ENCODE results near the gene C16orf95. TPM values are rescaled to one million over a fixed set of nuclear protein-coding genes. Genes with fewer than 3 reads are reported as not detected.

C16orf95 gene
- total RNA-seq, 2 donors from 2014 or later = 0.91 to 8.0 TPM

GRCh38 chr16:87304951-87305350 is 12.2 kb downstream of the C16orf95 start:
- TF ChIP-seq CTCF (IDR thresholded peaks at IDR 0.05) = no peak
- TF ChIP-seq POLR2AphosphoS5 (IDR thresholded peaks at IDR 0.05) = no peak
- no peak for TF ChIP-seq POLR2A (IDR thresholded peaks at IDR 0.05)
- Histone ChIP-seq H3K27ac (no peak overlapping the region), H3K27me3 (replicated peaks; ENCODE audit: insufficient read depth) (no peaks in the 10 kb centered on the region), H3K4me3 (no peak overlapping the region), H3K9me3 (no peaks in the 10 kb centered on the region), H3K36me3 (no peaks in the 10 kb centered on the region), H3K4me1 (replicated peaks) (no peaks in the 10 kb centered on the region)
- 84% methylated on average over 10 of the region's 10 CpGs for WGBS
- no peak for DNase-seq (ENCODE audit: low spot score)
- intact Hi-C loops (cut with DNase I) = no loop called here

GRCh38 chr16:87303962-87304521 is 13.2 kb downstream of the C16orf95 start:
- 92% methylated on average over 4 of the region's 4 CpGs for WGBS

GRCh38 chr16:87303431-87303930 is 13.7 kb downstream of the C16orf95 start:
- no peaks in the 10 kb centered on the region for H3K36me3 ChIP-seq
- H3K27ac ChIP-seq = no peak overlapping the region
- H3K4me3 ChIP-seq = no peak overlapping the region
- no peaks in the 10 kb centered on the region for H3K27me3 ChIP-seq (replicated peaks; ENCODE audit: insufficient read depth)
- 79% methylated on average over 7 of the region's 7 CpGs for WGBS
- no peaks in the 10 kb centered on the region for H3K9me3 ChIP-seq
- DNase-seq (ENCODE audit: low spot score) = no peak
- intact Hi-C loops (cut with DNase I) = no loop called here
- TF ChIP-seq POLR2AphosphoS5 (IDR thresholded peaks at IDR 0.05) (no peak), POLR2A (IDR thresholded peaks at IDR 0.05) (no peak), CTCF (IDR thresholded peaks at IDR 0.05) (no peak)
- no peaks in the 10 kb centered on the region for H3K4me1 ChIP-seq (replicated peaks)

More at GRCh38 chr16:87303962-87304521, 13.2 kb downstream of the C16orf95 start:
- Histone ChIP-seq H3K9me3 (no peaks in the 10 kb centered on the region), H3K4me1 (replicated peaks) (no peaks in the 10 kb centered on the region), H3K36me3 (no peaks in the 10 kb centered on the region), H3K27me3 (replicated peaks; ENCODE audit: insufficient read depth) (no peaks in the 10 kb centered on the region), H3K27ac (no peak overlapping the region), H3K4me3 (no peak overlapping the region)
- TF ChIP-seq POLR2AphosphoS5 (IDR thresholded peaks at IDR 0.05) (no peak), POLR2A (IDR thresholded peaks at IDR 0.05) (no peak), CTCF (IDR thresholded peaks at IDR 0.05) (no peak)
- intact Hi-C loops (cut with DNase I) = no loop called here
- no peak for DNase-seq (ENCODE audit: low spot score)

GRCh38 chr16:87298857-87299465 is 18.2 kb downstream of the C16orf95 start:
- no peak overlapping the region for H3K4me3 ChIP-seq
- H3K4me1 ChIP-seq (replicated peaks) = no peaks in the 10 kb centered on the region
- no peaks in the 10 kb centered on the region for H3K27me3 ChIP-seq (replicated peaks; ENCODE audit: insufficient read depth)
- H3K27ac ChIP-seq = no peak overlapping the region
- no peaks in the 10 kb centered on the region for H3K36me3 ChIP-seq
- WGBS = 91% methylated on average over 13 of the region's 13 CpGs
- intact Hi-C loops (cut with DNase I) = no loop called here
- DNase-seq (ENCODE audit: low spot score) = no peak
- TF ChIP-seq CTCF (IDR thresholded peaks at IDR 0.05) (no peak), POLR2A (IDR thresholded peaks at IDR 0.05) (no peak), POLR2AphosphoS5 (IDR thresholded peaks at IDR 0.05) (no peak)
- no peaks in the 10 kb centered on the region for H3K9me3 ChIP-seq

Data from prostate gland (tissue), 2 donors.